OCI-LY1 (cell line): ENCODE measurements around the gene VSTM4.

ENCODE experiments used
- H2AFZ ChIP-seq: fragments of 200-600 bp; sonication (generic), shearing (Covaris generic); 2 replicates; pipeline ENCODE4 v1.6.0; 2014; ENCODE audit warnings: antibody characterized with exemption, mild to moderate bottlenecking, low read length
- H3F3A ChIP-seq: fragments of 200-600 bp; sonication (generic), shearing (Covaris generic); 2 replicates; pipeline ENCODE4 v1.6.0; 2014; ENCODE audit warnings: mild to moderate bottlenecking, antibody characterized with exemption, low read length, moderate library complexity; ENCODE audit not compliant: insufficient read depth
- H3K27ac ChIP-seq: fragments of 200-600 bp; sonication (generic); 2 replicates; pipeline ENCODE4 v1.5.1; 2014; ENCODE audit warnings: low read length, mixed run types, mild to moderate bottlenecking, low read depth; ENCODE audit not compliant: poor library complexity, severe bottlenecking
- H3K27me3 ChIP-seq: fragments of 200-600 bp; sonication (generic); 2 replicates; pipeline ENCODE4 v1.6.0; 2014; ENCODE audit warnings: antibody characterized with exemption, mild to moderate bottlenecking, low read length, moderate library complexity; ENCODE audit not compliant: insufficient read depth
- H3K36me3 ChIP-seq: fragments of 200-600 bp; sonication (generic); 2 replicates; pipeline ENCODE4 v1.6.1; 2014; ENCODE audit warnings: mild to moderate bottlenecking, antibody characterized with exemption, low read length, moderate library complexity, mixed read lengths; ENCODE audit not compliant: insufficient read depth
- H3K4me1 ChIP-seq: fragments of 200-600 bp; sonication (generic); 2 replicates; pipeline ENCODE4 v1.5.1; 2014; ENCODE audit warnings: mild to moderate bottlenecking, low read length, moderate library complexity; ENCODE audit not compliant: insufficient read depth, severe bottlenecking
- H3K4me2 ChIP-seq: fragments of 200-600 bp; sonication (generic), shearing (Covaris generic); 2 replicates; pipeline ENCODE4 v1.6.1; 2014; ENCODE audit warnings: low read length
- H3K4me3 ChIP-seq: fragments of 200-600 bp; sonication (generic); 2 replicates; pipeline ENCODE4 v1.5.1; 2014; ENCODE audit warnings: low read length, low read depth, mild to moderate bottlenecking, mixed read lengths; ENCODE audit not compliant: poor library complexity, severe bottlenecking
- H3K79me2 ChIP-seq: fragments of 200-600 bp; shearing (Covaris generic); 2 replicates; pipeline ENCODE4 v1.6.1; 2016; ENCODE audit warnings: mixed run types, low read length, mixed read lengths; ENCODE audit not compliant: insufficient read depth
- H3K9ac ChIP-seq: fragments of 200-600 bp; sonication (generic), shearing (Covaris generic); 2 replicates; pipeline ENCODE4 v1.6.1; 2014; ENCODE audit warnings: mild to moderate bottlenecking, low read length, mixed read lengths
- H3K9me2 ChIP-seq: fragments of 200-600 bp; sonication (generic), shearing (Covaris generic); 2 replicates; pipeline ENCODE4 v1.6.1; 2014; ENCODE audit warnings: low read depth, mild to moderate bottlenecking, low read length, mixed read lengths
- H3K9me3 ChIP-seq: fragments of 200-600 bp; shearing (Covaris generic); 2 replicates; pipeline ENCODE4 v1.6.1; 2014; ENCODE audit warnings: low read length, mixed read lengths
- H4K20me1 ChIP-seq: fragments of 200-600 bp; sonication (generic), shearing (Covaris generic); 2 replicates; pipeline ENCODE4 v1.6.0; 2016; ENCODE audit warnings: mild to moderate bottlenecking, low read length; ENCODE audit not compliant: insufficient read depth
- EZH2 ChIP-seq: fragments of 200-600 bp; sonication (generic), shearing (Covaris generic); IDR thresholded peaks from 2 replicates; pipeline ENCODE4 v1.8.0; 2017; ENCODE audit warnings: borderline replicate concordance, mixed run types, mild to moderate bottlenecking, antibody characterized with exemption, low read length, moderate library complexity, mixed read lengths
- TF ChIP-seq, protein P1 (sequence below): fragments of 200-600 bp; sonication (generic), shearing (Covaris generic); IDR thresholded peaks from 2 replicates; pipeline ENCODE4 v1.5.1; 2017; ENCODE audit warnings: mild to moderate bottlenecking, antibody characterized with exemption, low read length, moderate library complexity, mixed read lengths

VSTM4 gene

DNA sequence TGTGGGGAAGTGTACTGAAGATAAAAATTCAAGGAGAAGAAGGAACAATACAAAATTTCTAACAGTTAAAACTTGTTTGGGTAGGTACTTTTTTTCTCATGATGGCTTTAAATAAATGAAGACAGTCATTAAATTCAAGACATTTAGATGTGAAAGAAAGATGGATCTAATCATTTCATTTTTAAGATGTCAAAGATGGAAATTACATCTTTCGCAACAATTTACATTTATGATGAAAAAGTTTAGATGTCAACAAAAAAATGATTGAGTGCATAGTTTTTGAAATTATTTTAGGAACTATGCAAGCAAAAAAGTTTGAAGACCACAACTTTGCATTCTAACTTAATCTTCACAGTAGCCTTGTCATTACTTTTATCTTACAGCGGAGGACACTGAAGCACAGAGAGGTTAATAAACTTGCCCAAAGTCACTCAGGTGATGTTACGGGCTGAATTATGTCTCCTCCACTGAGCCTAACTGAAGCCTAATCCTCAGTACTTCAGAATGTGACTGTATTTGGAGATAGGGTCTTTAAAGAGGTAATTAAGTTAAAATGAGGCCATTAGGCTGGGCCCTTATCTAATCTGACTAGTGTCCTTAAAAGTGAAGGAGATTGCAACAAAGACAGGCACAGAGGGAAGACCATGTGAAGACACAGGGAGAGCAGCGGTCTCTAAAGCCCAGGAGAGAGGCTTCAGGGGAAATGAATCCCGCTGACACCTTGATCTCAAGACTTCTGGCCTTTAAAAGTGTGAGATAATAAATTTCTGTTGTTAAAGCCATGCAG, 48.2 kb downstream of the VSTM4 start:
- no peak overlapping the region for H3K4me2 ChIP-seq
- no peak overlapping the region for H2AFZ ChIP-seq
- H3K27me3 ChIP-seq: peaks cover 5% of the 10 kb centered on the region; the same call in 1 of the 2 replicates
- H4K20me1 ChIP-seq: no peaks in the 10 kb centered on the region
- no peaks in the 10 kb centered on the region for H3F3A ChIP-seq
- H3K4me3 ChIP-seq: no peak overlapping the region
- H3K9ac ChIP-seq: no peak overlapping the region
- peaks cover 6% of the 10 kb centered on the region for H3K9me3 ChIP-seq
- no peaks in the 10 kb centered on the region for H3K9me2 ChIP-seq
- H3K27ac ChIP-seq: no peak overlapping the region
- no peaks in the 10 kb centered on the region for H3K79me2 ChIP-seq
- no peaks in the 10 kb centered on the region for H3K36me3 ChIP-seq
- TF ChIP-seq EZH2: no peak
- TF ChIP-seq, protein P1, sequence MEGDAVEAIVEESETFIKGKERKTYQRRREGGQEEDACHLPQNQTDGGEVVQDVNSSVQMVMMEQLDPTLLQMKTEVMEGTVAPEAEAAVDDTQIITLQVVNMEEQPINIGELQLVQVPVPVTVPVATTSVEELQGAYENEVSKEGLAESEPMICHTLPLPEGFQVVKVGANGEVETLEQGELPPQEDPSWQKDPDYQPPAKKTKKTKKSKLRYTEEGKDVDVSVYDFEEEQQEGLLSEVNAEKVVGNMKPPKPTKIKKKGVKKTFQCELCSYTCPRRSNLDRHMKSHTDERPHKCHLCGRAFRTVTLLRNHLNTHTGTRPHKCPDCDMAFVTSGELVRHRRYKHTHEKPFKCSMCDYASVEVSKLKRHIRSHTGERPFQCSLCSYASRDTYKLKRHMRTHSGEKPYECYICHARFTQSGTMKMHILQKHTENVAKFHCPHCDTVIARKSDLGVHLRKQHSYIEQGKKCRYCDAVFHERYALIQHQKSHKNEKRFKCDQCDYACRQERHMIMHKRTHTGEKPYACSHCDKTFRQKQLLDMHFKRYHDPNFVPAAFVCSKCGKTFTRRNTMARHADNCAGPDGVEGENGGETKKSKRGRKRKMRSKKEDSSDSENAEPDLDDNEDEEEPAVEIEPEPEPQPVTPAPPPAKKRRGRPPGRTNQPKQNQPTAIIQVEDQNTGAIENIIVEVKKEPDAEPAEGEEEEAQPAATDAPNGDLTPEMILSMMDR: no peak
- no peaks in the 10 kb centered on the region for H3K4me1 ChIP-seq

DNA sequence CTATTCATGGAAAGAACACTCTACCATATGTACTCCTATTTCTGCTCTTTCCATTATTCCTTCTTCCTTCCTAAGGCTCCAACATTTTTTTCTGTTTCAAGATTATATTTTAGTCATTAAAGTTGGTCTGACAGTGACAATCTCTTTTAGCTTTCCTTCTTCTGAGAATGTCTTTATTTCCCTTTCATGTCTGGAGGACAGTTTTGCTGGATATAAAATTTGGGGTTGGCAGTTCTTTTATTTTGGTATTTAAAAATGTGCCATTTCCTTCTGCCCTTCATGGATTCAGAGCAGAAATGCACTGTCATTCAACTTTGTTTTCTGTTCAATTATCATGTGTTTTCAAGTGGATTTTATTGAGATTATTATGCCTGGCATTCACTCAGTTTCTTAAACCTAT, 53.1 kb downstream of the VSTM4 start:
- peaks cover 9% of the 10 kb centered on the region; the same call in 1 of the 2 replicates for H3K27me3 ChIP-seq
- no peak overlapping the region for H2AFZ ChIP-seq
- H3K4me1 ChIP-seq: no peaks in the 10 kb centered on the region
- H3K4me2 ChIP-seq: no peak overlapping the region
- no peaks in the 10 kb centered on the region for H4K20me1 ChIP-seq
- H3K36me3 ChIP-seq: no peaks in the 10 kb centered on the region
- H3K9me2 ChIP-seq: no peaks in the 10 kb centered on the region
- no peak overlapping the region for H3K9ac ChIP-seq
- TF ChIP-seq EZH2: no peak
- TF ChIP-seq, protein P1: no peak
- H3K9me3 ChIP-seq: peaks cover 11% of the 10 kb centered on the region
- H3K4me3 ChIP-seq: no peak overlapping the region
- H3F3A ChIP-seq: no peaks in the 10 kb centered on the region
- H3K79me2 ChIP-seq: no peaks in the 10 kb centered on the region
- H3K27ac ChIP-seq: no peak overlapping the region

DNA sequence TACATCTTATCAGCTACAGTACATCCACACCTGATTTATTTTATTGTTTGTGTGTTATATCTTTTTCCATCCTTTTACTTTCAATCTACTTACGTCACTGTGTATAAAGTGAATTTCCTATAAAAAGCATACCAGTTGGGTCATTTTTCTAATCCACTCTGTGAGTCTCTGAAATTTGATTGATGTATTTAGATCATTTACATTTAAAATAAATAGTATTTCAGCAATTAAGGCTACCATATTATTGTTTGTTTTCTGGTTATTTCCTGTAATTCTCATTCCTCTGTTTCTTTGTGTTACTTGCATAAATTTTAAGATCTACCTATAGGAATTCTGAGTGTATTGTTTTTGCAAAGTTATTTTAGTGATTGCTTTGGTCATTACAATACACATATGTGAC, 53.7 kb downstream of the VSTM4 start:
- no peak overlapping the region for H3K4me3 ChIP-seq
- H3K9ac ChIP-seq: no peak overlapping the region
- no peak for TF ChIP-seq EZH2
- TF ChIP-seq, protein P1: no peak
- H3K9me3 ChIP-seq: peaks cover 11% of the 10 kb centered on the region
- H3K4me1 ChIP-seq: no peaks in the 10 kb centered on the region
- H3K27me3 ChIP-seq: peaks cover 9% of the 10 kb centered on the region; the same call in 1 of the 2 replicates
- H3K9me2 ChIP-seq: no peaks in the 10 kb centered on the region
- no peak overlapping the region for H2AFZ ChIP-seq
- H3F3A ChIP-seq: no peaks in the 10 kb centered on the region
- H3K36me3 ChIP-seq: no peaks in the 10 kb centered on the region
- no peak overlapping the region for H3K4me2 ChIP-seq
- no peak overlapping the region for H3K27ac ChIP-seq
- no peaks in the 10 kb centered on the region for H4K20me1 ChIP-seq
- H3K79me2 ChIP-seq: no peaks in the 10 kb centered on the region
